Peyer's patch (tissue), 4 donors: Measurements from ENCODE around the gene SMG1. TPM values are rescaled to one million over a fixed set of nuclear protein-coding genes. Genes with fewer than 3 reads are reported as not detected.
A peak's percentile ranks its signal among the peaks of the same experiment; 100 is the strongest.
"Not testable (repeated sequence)": the region's sequence is repeated elsewhere in the genome, so short reads cannot be mapped to it uniquely, and the experiment has no call there.

ENCODE experiments used
- DNase-seq, 3 donors: peaks; one replicate each; pipeline ENCODE4 v3.0.0-alpha.2; 2017 to 2019
- H3K27ac ChIP-seq, 4 donors: fragments of 200-600 bp; sonication (generic); one replicate each; pipeline ENCODE4 v1.5.1; 2016 to 2019
- H3K27me3 ChIP-seq, 2 donors: fragments of 200-600 bp; sonication (generic); one replicate each; pipeline ENCODE4 v1.5.1; 2019
- H3K36me3 ChIP-seq, 3 donors: fragments of 200-600 bp; sonication (generic); one replicate each; pipeline ENCODE4 v1.5.1; 2016 to 2019
- H3K4me1 ChIP-seq, 4 donors: fragments of 200-600 bp; sonication (generic); one replicate each; pipeline ENCODE4 v1.5.1; 2016 to 2019
- H3K4me3 ChIP-seq, 4 donors: fragments of 200-600 bp; sonication (generic); 1 replicate in 3 of 4; 2 replicates in 1 of 4; pipeline ENCODE4 v1.5.1; 2016 to 2019; ENCODE audit warnings: mild to moderate bottlenecking in 1 of 4
- H3K9me3 ChIP-seq, 4 donors: fragments of 200-600 bp; sonication (generic); one replicate each; pipeline ENCODE4 v1.5.1; 2016 to 2019; ENCODE audit warnings: mild to moderate bottlenecking in 1 of 4
- CTCF ChIP-seq, 6 experiments: fragments of 450-650 bp in 4 of 6; fragments of 200-600 bp in 2 of 6; sonication (generic) in 1 of 6; IDR thresholded peaks; one replicate each; pipeline ENCODE4 v1.5.1; 2017 to 2019; ENCODE audit warnings: antibody characterized with exemption in 6 of 6, mild to moderate bottlenecking in 3 of 6, moderate library complexity in 1 of 6
- POLR2A ChIP-seq, 2 donors: fragments of 450-650 bp; IDR thresholded peaks; one replicate each; pipeline ENCODE4 v1.5.1; 2017; ENCODE audit warnings: antibody characterized with exemption in 2 of 2, mild to moderate bottlenecking in 2 of 2, moderate library complexity in 2 of 2
- total RNA-seq, 4 donors: library from RNA; depleted of rRNA; stranded (reverse); fragments of >200 nt; gene quantifications; one replicate each; pipeline ENCODE4 v1.1.0, GENCODE V29; 2016

SMG1 gene
- total RNA-seq, 4 donors from 2014 or later: 129 to 157 (median 137) TPM

GRCh38 chr16:18869043-18869771, 57.0 kb downstream of the SMG1 start:
- H3K4me1 ChIP-seq, H3K27me3 ChIP-seq, H3K9me3 ChIP-seq, H3K27ac ChIP-seq, DNase-seq, H3K4me3 ChIP-seq: not testable (repeated sequence)
- H3K36me3 ChIP-seq: peaks cover 0 to 55% (median 0%) of the 10 kb centered on the region in 3 donors

GRCh38 chr16:18866277-18866823, 59.9 kb downstream of the SMG1 start:
- DNase-seq, H3K4me3 ChIP-seq, H3K27ac ChIP-seq: not testable (repeated sequence)

GRCh38 chr16:18862891-18863290, 63.3 kb downstream of the SMG1 start:
- DNase-seq, H3K4me1 ChIP-seq, H3K4me3 ChIP-seq, H3K27me3 ChIP-seq, H3K9me3 ChIP-seq: not testable (repeated sequence)
- peak overlapping the region in 2 of 4 donors; percentile 20 to 74 for H3K27ac ChIP-seq
- H3K36me3 ChIP-seq: peaks cover 0 to 37% (median 0%) of the 10 kb centered on the region in 3 donors

More at GRCh38 chr16:18866277-18866823, 59.9 kb downstream of the SMG1 start:
- H3K36me3 ChIP-seq: peaks cover 0 to 53% (median 0%) of the 10 kb centered on the region in 3 donors
- H3K9me3 ChIP-seq, H3K27me3 ChIP-seq, H3K4me1 ChIP-seq: not testable (repeated sequence)
- peak in 2 of 6 experiments; percentile 21 to 31 for TF ChIP-seq CTCF (IDR thresholded peaks at IDR 0.05)

GRCh38 chr16:18855196-18855595, 71.0 kb downstream of the SMG1 start:
- Histone ChIP-seq H3K27ac (no peak overlapping the region), H3K36me3 (peaks cover 0 to 77% (median 0%) of the 10 kb centered on the region in 3 donors), H3K27me3 (no peaks in the 10 kb centered on the region), H3K9me3 (no peaks in the 10 kb centered on the region), H3K4me3 (no peak overlapping the region), H3K4me1 (no peaks in the 10 kb centered on the region)
- DNase-seq: no peak
- TF ChIP-seq CTCF (IDR thresholded peaks at IDR 0.05) (no peak), POLR2A (IDR thresholded peaks at IDR 0.05) (no peak)

GRCh38 chr16:18853694-18854093, 72.5 kb downstream of the SMG1 start:
- Histone ChIP-seq H3K4me1 (no peaks in the 10 kb centered on the region), H3K27ac (no peak overlapping the region), H3K9me3 (no peaks in the 10 kb centered on the region), H3K4me3 (no peak overlapping the region), H3K36me3 (peaks cover 0 to 85% (median 2%) of the 10 kb centered on the region in 3 donors), H3K27me3 (no peaks in the 10 kb centered on the region)
- DNase-seq: no peak
- TF ChIP-seq POLR2A (IDR thresholded peaks at IDR 0.05): no peak
- no peak for TF ChIP-seq CTCF (IDR thresholded peaks at IDR 0.05)

- DNase-seq: no peak
- Histone ChIP-seq H3K36me3 (peaks cover 0 to 90% (median 2%) of the 10 kb centered on the region in 3 donors), H3K27me3 (no peaks in the 10 kb centered on the region), H3K4me3 (no peak overlapping the region), H3K4me1 (no peaks in the 10 kb centered on the region), H3K9me3 (no peaks in the 10 kb centered on the region), H3K27ac (no peak overlapping the region)
- no peak for TF ChIP-seq CTCF (IDR thresholded peaks at IDR 0.05)
- no peak for TF ChIP-seq POLR2A (IDR thresholded peaks at IDR 0.05)
These were observed 73.6 kb downstream of the SMG1 start for GRCh38 chr16:18852647-18853046.
